GM19099 (cell line): Measurements from ENCODE around the gene GPR173.

Source experiments
- POLR2A ChIP-seq: IDR thresholded peaks from 3 replicates; pipeline ENCODE4 v1.6.1; 2011; ENCODE audit warnings: low read depth; ENCODE audit not compliant: insufficient read length; ENCODE audit errors: extremely low read depth

Gene GPR173

GRCh38 chrX:53050841-53051240, 2.3 kb downstream of the GPR173 start:
- TF ChIP-seq POLR2A, result no peak

- no peak for TF ChIP-seq POLR2A
Observed at GRCh38 chrX:53055244-53055849, 6.8 kb downstream of the GPR173 start.

- TF ChIP-seq POLR2A, result no peak
Observed at GRCh38 chrX:53056292-53056691, 7.7 kb downstream of the GPR173 start.

GRCh38 chrX:53065104-53065503, 16.5 kb downstream of the GPR173 start:
- no peak for TF ChIP-seq POLR2A

- no peak for TF ChIP-seq POLR2A
Observed at GRCh38 chrX:53071064-53071463, 22.5 kb downstream of the GPR173 start.

DNA sequence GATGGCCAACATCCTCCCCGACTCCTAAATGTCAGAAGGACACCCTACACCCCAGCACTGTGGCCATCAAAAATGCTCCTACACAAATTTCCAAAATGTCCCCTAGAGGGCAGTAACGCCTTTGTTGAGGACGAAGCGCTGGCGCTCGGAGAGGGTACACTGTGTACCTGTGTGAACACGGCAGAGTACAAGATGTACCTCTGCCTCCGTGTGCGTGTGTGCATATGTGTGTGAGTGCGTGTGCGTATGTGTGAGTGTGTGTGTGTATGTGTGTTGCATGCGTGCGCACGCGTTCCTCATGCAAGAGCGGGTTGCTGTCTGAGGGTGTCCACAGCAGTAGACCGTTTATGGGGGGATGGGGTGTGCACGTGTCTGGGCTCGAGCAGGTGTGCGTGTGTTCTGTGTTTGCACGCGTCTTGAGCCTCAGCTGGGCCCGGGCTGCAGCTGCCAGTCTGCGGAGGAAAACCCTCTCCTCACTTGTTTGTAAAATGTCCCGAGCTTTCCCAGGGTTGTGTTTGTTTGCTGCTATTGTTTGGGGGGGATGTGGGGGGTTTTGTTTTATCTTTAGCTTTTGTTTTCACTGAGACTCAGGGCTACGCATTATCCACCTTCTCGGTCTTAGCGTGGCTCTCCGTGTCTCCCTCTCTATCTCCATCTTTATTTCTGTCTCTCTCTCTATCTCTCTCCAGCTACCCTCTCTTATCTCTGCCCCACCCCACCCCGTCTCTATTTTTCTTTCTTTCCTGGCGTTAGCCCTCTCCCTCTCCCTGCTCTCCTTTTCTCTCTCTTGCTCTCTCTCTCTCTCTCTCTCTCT, 23.2 kb downstream of the GPR173 start:
- TF ChIP-seq POLR2A, result peak; percentile 31

DNA sequence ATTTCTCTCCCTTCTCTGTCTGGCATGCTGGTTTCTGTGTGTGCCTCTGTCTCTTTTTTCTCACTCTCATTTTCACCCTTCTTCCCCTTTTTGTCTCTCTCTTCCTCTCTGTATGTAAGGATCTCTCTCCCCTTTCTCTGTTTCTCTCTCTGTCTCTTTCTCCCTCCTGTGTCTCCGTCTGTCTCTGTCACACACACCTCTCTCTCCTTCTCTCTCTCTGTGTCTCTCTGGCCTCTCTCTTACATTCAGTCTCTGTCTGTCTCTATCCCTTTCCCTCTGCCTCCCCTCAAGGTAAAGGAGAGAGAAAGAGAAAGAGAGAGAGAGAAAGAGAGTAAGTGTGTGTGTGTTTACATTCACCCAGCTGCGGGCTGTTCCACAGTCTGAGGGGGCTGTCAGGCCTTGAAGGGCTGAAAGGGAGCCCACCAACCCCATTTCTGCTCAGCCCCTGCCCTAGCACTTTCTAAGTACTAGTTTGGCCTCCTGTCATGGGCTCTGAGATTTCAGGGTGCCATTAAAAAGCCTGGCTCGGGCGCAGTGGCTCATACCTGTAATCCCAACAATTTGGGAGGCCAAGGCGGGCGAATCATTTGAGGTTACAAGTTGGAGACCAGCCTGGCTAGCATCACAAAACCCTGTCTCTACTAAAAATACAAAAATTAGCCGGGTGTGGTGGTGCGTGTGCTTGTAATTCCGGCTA, 24.0 kb downstream of the GPR173 start:
- TF ChIP-seq POLR2A, result no peak

GRCh38 chrX:53073115-53073586, 24.6 kb downstream of the GPR173 start:
- TF ChIP-seq POLR2A, result no peak

DNA sequence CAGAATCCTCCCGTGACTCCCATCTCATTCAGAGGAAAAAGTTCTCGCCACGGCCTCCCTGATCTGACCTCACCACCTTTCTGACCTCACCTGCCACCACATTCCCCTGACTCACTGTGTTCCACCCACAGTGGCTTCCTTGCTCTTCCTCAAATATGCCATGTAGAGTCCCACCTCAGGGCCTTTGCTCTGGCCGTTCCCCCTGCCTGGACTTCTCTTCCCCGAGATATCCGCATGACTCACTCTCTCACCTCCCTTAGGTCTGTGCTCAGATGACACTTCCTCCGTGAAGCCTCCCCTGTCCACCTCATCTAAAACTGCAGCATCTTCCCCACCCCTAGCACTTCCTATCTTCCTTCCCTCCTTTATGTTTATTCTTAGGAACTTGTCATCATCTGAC, 26.4 kb downstream of the GPR173 start:
- no peak for TF ChIP-seq POLR2A

DNA sequence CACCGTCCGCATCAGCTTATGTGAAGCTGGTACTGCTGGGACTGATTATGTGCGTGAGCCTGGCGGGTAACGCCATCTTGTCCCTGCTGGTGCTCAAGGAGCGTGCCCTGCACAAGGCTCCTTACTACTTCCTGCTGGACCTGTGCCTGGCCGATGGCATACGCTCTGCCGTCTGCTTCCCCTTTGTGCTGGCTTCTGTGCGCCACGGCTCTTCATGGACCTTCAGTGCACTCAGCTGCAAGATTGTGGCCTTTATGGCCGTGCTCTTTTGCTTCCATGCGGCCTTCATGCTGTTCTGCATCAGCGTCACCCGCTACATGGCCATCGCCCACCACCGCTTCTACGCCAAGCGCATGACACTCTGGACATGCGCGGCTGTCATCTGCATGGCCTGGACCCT, 28.1 kb downstream of the GPR173 start:
- TF ChIP-seq POLR2A, result no peak

DNA sequence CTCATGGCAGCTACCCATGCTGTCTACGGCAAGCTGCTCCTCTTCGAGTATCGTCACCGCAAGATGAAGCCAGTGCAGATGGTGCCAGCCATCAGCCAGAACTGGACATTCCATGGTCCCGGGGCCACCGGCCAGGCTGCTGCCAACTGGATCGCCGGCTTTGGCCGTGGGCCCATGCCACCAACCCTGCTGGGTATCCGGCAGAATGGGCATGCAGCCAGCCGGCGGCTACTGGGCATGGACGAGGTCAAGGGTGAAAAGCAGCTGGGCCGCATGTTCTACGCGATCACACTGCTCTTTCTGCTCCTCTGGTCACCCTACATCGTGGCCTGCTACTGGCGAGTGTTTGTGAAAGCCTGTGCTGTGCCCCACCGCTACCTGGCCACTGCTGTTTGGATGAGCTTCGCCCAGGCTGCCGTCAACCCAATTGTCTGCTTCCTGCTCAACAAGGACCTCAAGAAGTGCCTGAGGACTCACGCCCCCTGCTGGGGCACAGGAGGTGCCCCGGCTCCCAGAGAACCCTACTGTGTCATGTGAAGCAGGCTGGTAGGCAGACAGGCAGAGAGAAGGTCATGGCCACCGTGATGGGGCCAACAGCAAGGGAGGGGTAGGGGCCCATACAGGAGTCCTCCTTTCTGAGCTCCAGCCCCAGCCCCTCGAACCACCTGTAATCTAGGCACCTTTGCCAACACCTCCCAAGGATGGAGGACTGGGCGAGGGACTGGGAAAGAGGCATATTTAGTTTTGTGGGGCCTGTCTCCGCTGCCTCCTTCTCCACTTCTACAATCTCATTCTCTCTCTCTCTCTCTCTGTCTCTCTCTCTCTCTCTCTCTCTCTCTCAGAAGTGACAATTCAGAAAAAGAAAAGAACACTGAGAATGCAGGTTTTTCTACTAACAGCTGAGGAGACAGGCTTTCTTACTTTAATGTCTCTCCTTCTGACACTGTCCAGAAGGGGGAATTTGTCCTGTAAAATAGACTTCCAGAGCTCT, 28.9 kb downstream of the GPR173 start:
- TF ChIP-seq POLR2A, result no peak

DNA sequence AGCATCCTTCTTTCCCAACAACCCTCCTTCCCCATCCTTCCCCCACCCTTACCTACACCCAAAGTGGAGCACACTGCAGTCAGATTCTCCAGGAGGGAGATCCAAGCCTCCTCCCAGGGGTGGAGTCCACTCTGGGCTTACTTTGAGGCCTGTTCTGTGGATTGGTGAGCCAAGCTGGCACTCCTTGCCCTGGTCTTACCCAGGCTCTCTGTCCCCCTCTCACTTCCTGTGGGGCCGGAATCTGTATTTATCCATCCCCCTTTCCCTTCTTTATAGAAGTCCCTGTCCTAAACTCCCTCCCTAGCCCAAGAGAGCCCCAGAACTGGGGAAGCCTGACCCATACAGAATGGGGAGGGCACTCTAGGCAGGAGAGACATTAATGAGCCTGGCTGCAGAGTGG, 30.4 kb downstream of the GPR173 start:
- no peak for TF ChIP-seq POLR2A

- TF ChIP-seq POLR2A, result no peak
Observed at GRCh38 chrX:53080628-53081580, 32.3 kb downstream of the GPR173 start.
